Activated CD8-positive, alpha-beta memory T cell treated with anti-CD3 and anti-CD28 coated beads for 24 hours (primary cell): ENCODE results near the gene ATRX.
"Not testable (repeated sequence)": the region's sequence is repeated elsewhere in the genome, so short reads cannot be mapped to it uniquely, and the experiment has no call there.

Experiments
- DNase-seq: peaks from one replicate; pipeline ENCODE4 v3.0.0-alpha.2; 2020

ATRX gene

GRCh38 chrX:77733342-77733741 is 52.7 kb downstream of the ATRX start:
- DNase-seq, result no peak

- DNase-seq, result no peak
These were observed 54.1 kb downstream of the ATRX start for GRCh38 chrX:77731821-77732419.

- not testable (repeated sequence) for DNase-seq
These were observed 59.9 kb downstream of the ATRX start for GRCh38 chrX:77726095-77726494.

- DNase-seq, result no peak
These were observed 62.3 kb downstream of the ATRX start for GRCh38 chrX:77723681-77724080.

- DNase-seq, result no peak
These were observed 66.6 kb downstream of the ATRX start for GRCh38 chrX:77719388-77719787.

- no peak for DNase-seq
These were observed 81.1 kb downstream of the ATRX start for GRCh38 chrX:77704881-77705280.

GRCh38 chrX:77698242-77698641 is 87.8 kb downstream of the ATRX start:
- no peak for DNase-seq

GRCh38 chrX:77694491-77694890 is 91.5 kb downstream of the ATRX start:
- no peak for DNase-seq

GRCh38 chrX:77693594-77693993 is 92.4 kb downstream of the ATRX start:
- DNase-seq, result no peak

- no peak for DNase-seq
These were observed 94.1 kb downstream of the ATRX start for GRCh38 chrX:77691916-77692315.

- DNase-seq, result no peak
These were observed 96.6 kb downstream of the ATRX start for GRCh38 chrX:77689376-77689775.

- DNase-seq, result not testable (repeated sequence)
These were observed 100.3 kb downstream of the ATRX start for GRCh38 chrX:77685683-77686082.

- no peak for DNase-seq
These were observed 106.9 kb downstream of the ATRX start for GRCh38 chrX:77679144-77679543.

GRCh38 chrX:77675986-77676385 is 110.0 kb downstream of the ATRX start:
- DNase-seq, result no peak

- DNase-seq, result no peak
These were observed 117.4 kb downstream of the ATRX start for GRCh38 chrX:77668391-77669237.

GRCh38 chrX:77658886-77659285 is 127.1 kb downstream of the ATRX start:
- no peak for DNase-seq

- no peak for DNase-seq
These were observed 133.9 kb downstream of the ATRX start for GRCh38 chrX:77652095-77652494.

- DNase-seq, result no peak
These were observed 145.3 kb downstream of the ATRX start for GRCh38 chrX:77640702-77641101.

GRCh38 chrX:77639820-77640219 is 146.2 kb downstream of the ATRX start:
- DNase-seq, result no peak

GRCh38 chrX:77638397-77638796 is 147.6 kb downstream of the ATRX start:
- no peak for DNase-seq

GRCh38 chrX:77635373-77635772 is 150.6 kb downstream of the ATRX start:
- no peak for DNase-seq

GRCh38 chrX:77628294-77629025 is 157.6 kb downstream of the ATRX start:
- no peak for DNase-seq

- DNase-seq, result no peak
These were observed 163.3 kb downstream of the ATRX start for GRCh38 chrX:77622672-77623071.

- DNase-seq, result no peak
These were observed 163.8 kb downstream of the ATRX start for GRCh38 chrX:77622233-77622632.
